AML-193 (cell line): Measurements from ENCODE around the gene BATF.
A peak's percentile ranks its signal among the peaks of the same experiment; 100 is the strongest.

Experiments
- DNase-seq, 2 experiments: peaks; one replicate each; lab custom pipeline; 2025; lab: John Stamatoyannopoulos, UW

BATF gene

GRCh38 chr14:75499084-75499875, 23.0 kb upstream of the BATF start:
- no peak for DNase-seq

- no peak for DNase-seq
These were observed 21.2 kb upstream of the BATF start for GRCh38 chr14:75501080-75501479.

- DNase-seq, result no peak
These were observed 17.9 kb upstream of the BATF start for GRCh38 chr14:75504411-75504810.

GRCh38 chr14:75506930-75507329, 15.3 kb upstream of the BATF start:
- no peak for DNase-seq

- peak in 1 of 2 experiments; percentile 9 for DNase-seq
These were observed 11.7 kb upstream of the BATF start for GRCh38 chr14:75510547-75510946.

- no peak for DNase-seq
These were observed 11.1 kb upstream of the BATF start for GRCh38 chr14:75511201-75511600.

GRCh38 chr14:75513911-75514672, 8.2 kb upstream of the BATF start:
- no peak for DNase-seq

- DNase-seq, result peak; percentile 77 to 82
These were observed 7.3 kb upstream of the BATF start for GRCh38 chr14:75514673-75515628.

GRCh38 chr14:75515629-75515996, 6.7 kb upstream of the BATF start:
- DNase-seq, result peak; percentile 22 to 64

- peak; percentile 77 to 81 for DNase-seq
These were observed 3.6 kb upstream of the BATF start for GRCh38 chr14:75518625-75519024.

- no peak for DNase-seq
These were observed 2.9 kb upstream of the BATF start for GRCh38 chr14:75519394-75519793.

GRCh38 chr14:75519826-75520728, 2.2 kb upstream of the BATF start:
- DNase-seq, result no peak

- DNase-seq, result no peak
These were observed 1.4 kb upstream of the BATF start for GRCh38 chr14:75520852-75521251.

- no peak for DNase-seq
These were observed 662 bp upstream of the BATF start for GRCh38 chr14:75521415-75522199.

- DNase-seq, result no peak
These were observed 682 bp downstream of the BATF start for GRCh38 chr14:75522983-75523318.

GRCh38 chr14:75523771-75524171, 1.5 kb downstream of the BATF start:
- peak; percentile 47 to 65 for DNase-seq

- DNase-seq, result no peak
These were observed 3.7 kb downstream of the BATF start for GRCh38 chr14:75525969-75526368.

GRCh38 chr14:75527449-75528163, 5.3 kb downstream of the BATF start:
- no peak for DNase-seq

GRCh38 chr14:75531256-75531655, 9.0 kb downstream of the BATF start:
- DNase-seq, result no peak
